Activated CD8-positive, alpha-beta T cell treated with anti-CD3 and anti-CD28 coated beads, Interleukin-2, amount 10 ng/mL, durations not matched to agents 7 days and 5 days (primary cell): ENCODE results near the gene CAPN5. TPM values are rescaled to one million over a fixed set of nuclear protein-coding genes. Genes with fewer than 3 reads are reported as not detected.

Experiments
- ATAC-seq: fragments of 150-1000 bp; cut with Tn5 transposase; one replicate; pipeline ENCODE4 v1.10.0; 2021; ENCODE audit warnings: moderate library complexity
- CTCF ChIA-PET: fragments of 350-600 bp; sonication (Branson Sonifier 250); formaldehyde crosslinking; loops from one replicate; lab custom pipeline; 2021; ENCODE audit warnings: antibody characterized with exemption; lab: Charles Lee
- POLR2A ChIA-PET: fragments of 350-600 bp; sonication (Branson Sonifier 250); formaldehyde crosslinking; loops from one replicate; lab custom pipeline; 2021; ENCODE audit warnings: antibody characterized with exemption; lab: Charles Lee
- DNase-seq: peaks from one replicate; pipeline ENCODE4 v3.0.0-alpha.2; 2020
- H3K27ac Mint-ChIP-seq: one replicate; pipeline ENCODE4 v1.8.0; 2021; ENCODE audit warnings: mild to moderate bottlenecking, mixed read lengths
- H3K27me3 Mint-ChIP-seq: one replicate; pipeline ENCODE4 v1.8.0; 2021; ENCODE audit warnings: low read depth, mixed read lengths
- H3K36me3 Mint-ChIP-seq: one replicate; pipeline ENCODE4 v1.8.0; 2021; ENCODE audit warnings: low read depth, mixed read lengths
- H3K4me1 Mint-ChIP-seq: one replicate; pipeline ENCODE4 v1.8.0; 2021; ENCODE audit warnings: low read depth, mixed read lengths
- H3K4me3 Mint-ChIP-seq: one replicate; pipeline ENCODE4 v1.8.0; 2021; ENCODE audit warnings: mild to moderate bottlenecking, mixed read lengths
- H3K9me3 Mint-ChIP-seq: one replicate; pipeline ENCODE4 v1.8.0; 2022; ENCODE audit warnings: mixed read lengths; ENCODE audit not compliant: insufficient read depth
- total RNA-seq, 2 experiments: library from RNA; stranded (reverse); gene quantifications; one replicate each; pipeline ENCODE4 v1.2.3, GENCODE V29; 2021

CAPN5 gene
- total RNA-seq, 2 experiments from 2014 or later: 1.0 to 1.4 TPM

DNA sequence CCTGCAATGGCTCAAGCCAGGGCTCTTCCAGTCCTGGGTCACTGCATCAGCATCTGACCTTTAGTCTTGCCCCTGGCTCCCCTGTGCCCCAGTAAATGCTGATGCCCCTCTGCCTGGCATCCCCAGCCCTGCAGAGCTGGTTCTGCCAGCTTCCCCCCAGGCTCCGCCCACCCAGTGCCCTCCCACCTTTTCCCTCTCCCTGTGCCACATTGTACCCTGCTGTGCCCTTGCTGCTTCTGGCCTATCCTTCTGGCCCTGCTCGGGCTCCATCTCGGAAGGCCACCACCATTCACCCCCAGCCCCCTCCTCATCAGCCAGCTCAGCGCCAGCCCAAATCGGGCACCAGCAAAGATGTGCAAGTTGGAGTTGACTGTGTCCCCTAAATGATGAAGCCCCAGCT, 7.4 kb downstream of the CAPN5 start:
- H3K9me3 Mint-ChIP-seq: no peaks in the 10 kb centered on the region
- H3K4me3 Mint-ChIP-seq: no peak overlapping the region
- peaks cover 23% of the 10 kb centered on the region for H3K27me3 Mint-ChIP-seq
- DNase-seq (no peak), ATAC-seq (no peak)
- no peaks in the 10 kb centered on the region for H3K36me3 Mint-ChIP-seq
- H3K4me1 Mint-ChIP-seq: peaks cover 25% of the 10 kb centered on the region
- CTCF ChIA-PET: interaction anchor here (0.9 to 2.1 kb wide), 3 partner anchors 27 to 154 kb away, joined by 3 to 5 read pairs (median 4); no protein-coding TSS in a partner anchor
- H3K27ac Mint-ChIP-seq: no peak overlapping the region
- POLR2A ChIA-PET: interaction anchor here (2.8 kb wide), 1 partner anchor 8 kb away, joined by 16 read pairs; no protein-coding TSS in a partner anchor

DNA sequence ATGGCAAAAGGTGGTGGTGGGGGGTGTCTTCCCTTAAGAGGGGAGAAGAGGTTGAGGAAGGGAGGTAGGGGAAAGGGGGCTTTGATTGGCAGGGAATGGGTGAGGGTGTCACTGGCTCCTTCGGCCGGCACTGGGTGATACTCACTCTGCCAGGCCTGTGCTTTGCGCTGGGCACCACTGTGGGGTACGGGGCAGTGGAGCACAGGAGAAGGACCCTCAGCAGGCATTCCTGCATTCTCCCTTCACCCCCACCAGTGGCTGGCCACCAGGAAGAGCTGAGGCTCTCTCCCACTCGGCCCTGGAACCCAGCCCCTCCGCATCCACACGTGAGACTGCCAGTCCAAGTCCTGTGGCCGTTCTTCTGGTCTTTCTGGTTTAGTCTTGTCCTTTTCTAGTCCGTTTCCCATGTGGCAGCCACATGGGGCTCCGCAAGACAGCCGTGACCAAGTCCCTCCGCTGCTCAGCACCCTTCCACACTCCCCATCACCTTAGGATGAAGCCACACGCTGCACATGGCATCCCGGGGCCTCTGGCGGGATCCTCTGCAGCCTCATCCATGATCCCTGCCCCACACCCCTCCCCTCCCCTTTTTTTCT, 8.0 kb downstream of the CAPN5 start:
- ATAC-seq: no peak
- H3K27ac Mint-ChIP-seq: no peak overlapping the region
- no peak for DNase-seq
- H3K9me3 Mint-ChIP-seq: no peaks in the 10 kb centered on the region
- H3K36me3 Mint-ChIP-seq: no peaks in the 10 kb centered on the region
- H3K4me1 Mint-ChIP-seq: peaks cover 26% of the 10 kb centered on the region
- POLR2A ChIA-PET: interaction anchor here (2.8 kb wide), 1 partner anchor 8 kb away, joined by 16 read pairs; no protein-coding TSS in a partner anchor
- H3K4me3 Mint-ChIP-seq: no peak overlapping the region
- CTCF ChIA-PET: interaction anchor here (0.9 kb wide), 1 partner anchor 155 kb away, joined by 3 read pairs; no protein-coding TSS in a partner anchor
- H3K27me3 Mint-ChIP-seq: peaks cover 22% of the 10 kb centered on the region

DNA sequence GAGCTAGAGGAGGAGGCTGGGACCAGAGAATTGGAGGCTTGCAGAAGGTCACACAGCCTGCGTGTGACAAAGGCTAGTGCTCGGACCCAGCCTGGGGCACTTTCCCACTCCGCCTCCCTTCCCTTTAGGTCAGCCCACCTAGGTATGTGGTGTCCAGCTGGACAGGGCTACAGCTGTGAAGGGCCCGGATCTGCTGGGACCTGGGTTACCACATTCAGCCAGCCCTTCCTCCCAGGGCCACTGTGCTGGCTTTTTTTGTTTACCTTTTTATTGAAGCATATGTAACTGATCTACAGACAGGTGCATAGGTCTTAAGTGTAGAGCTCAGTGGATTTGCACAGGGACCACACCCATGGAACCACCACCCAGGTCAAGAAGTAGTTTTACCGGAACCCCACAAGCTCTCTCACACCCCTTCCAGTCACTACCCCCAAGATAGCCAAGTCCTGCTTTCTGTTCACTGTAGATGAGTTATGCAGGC, 8.7 kb downstream of the CAPN5 start:
- ChIA-PET POLR2A (no interaction called here), CTCF (no interaction called here)
- no peaks in the 10 kb centered on the region for H3K9me3 Mint-ChIP-seq

DNA sequence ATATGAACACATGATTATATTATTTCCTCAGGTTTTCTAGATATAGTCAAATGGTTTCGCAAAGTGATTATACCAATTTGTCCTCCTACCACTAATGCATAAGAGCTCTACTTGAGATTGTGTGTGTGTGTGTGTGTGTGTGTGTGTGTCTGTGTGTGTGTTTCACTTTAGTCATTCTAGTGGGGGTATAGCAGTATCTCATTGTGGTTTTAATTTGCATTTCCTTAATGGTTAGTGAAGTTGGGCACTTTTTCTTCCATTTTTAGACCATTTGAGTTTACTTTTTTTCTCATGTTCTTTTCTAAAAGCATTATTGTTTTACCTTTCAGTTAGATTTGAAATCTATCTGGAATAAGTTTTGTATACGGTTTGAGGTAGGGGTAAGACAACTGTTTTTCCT, 12.9 kb downstream of the CAPN5 start:
- no peak overlapping the region for H3K4me3 Mint-ChIP-seq
- H3K4me1 Mint-ChIP-seq: peaks cover 32% of the 10 kb centered on the region
- no peaks in the 10 kb centered on the region for H3K36me3 Mint-ChIP-seq
- no peaks in the 10 kb centered on the region for H3K9me3 Mint-ChIP-seq
- CTCF ChIA-PET: interaction anchor here (1.7 kb wide), 1 partner anchor 11 kb away, joined by 13 read pairs; no protein-coding TSS in a partner anchor
- H3K27me3 Mint-ChIP-seq: peaks cover 15% of the 10 kb centered on the region
- no peak for ATAC-seq
- H3K27ac Mint-ChIP-seq: no peak overlapping the region
- no peak for DNase-seq
- POLR2A ChIA-PET: no interaction called here

More for the DNA sequence above, 8.7 kb downstream of the CAPN5 start:
- H3K27me3 Mint-ChIP-seq: peaks cover 21% of the 10 kb centered on the region
- no peak overlapping the region for H3K4me3 Mint-ChIP-seq
- ATAC-seq (no peak), DNase-seq (no peak)
- H3K36me3 Mint-ChIP-seq: no peaks in the 10 kb centered on the region
- H3K27ac Mint-ChIP-seq: no peak overlapping the region
- H3K4me1 Mint-ChIP-seq: peaks cover 33% of the 10 kb centered on the region

DNA sequence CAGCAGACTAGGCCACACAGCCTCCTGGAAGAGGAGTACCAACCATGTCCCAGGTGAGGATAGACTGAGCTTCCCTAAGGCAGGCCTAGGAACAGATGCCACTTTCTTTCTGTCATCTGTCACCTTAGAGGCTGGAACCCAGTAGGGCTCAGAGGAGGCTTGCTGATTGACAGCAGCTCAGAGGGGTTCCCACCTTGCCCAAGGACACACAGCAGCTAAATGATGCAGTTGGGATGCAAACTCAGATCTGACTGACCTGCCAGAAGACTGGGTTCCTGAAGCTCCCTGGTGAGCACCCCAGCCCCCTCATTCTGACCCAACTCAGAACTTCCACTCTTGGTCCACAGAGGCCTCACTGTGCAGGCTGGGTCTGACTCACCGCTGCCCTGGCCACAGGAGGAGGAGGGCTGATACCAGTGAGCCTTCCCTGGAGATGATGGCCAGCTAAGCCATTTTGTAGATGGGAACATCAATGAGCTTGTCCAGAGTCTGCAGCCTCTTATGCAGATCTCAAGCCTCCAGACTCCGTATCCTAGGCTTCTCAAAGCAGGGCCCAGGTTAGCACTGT, 14.0 kb downstream of the CAPN5 start:
- ChIA-PET POLR2A (no interaction called here), CTCF (interaction anchor here (1.7 kb wide), 1 partner anchor 10 kb away, joined by 13 read pairs; no protein-coding TSS in a partner anchor)
- Mint-ChIP-seq H3K27me3 (peaks cover 15% of the 10 kb centered on the region), H3K27ac (no peak overlapping the region), H3K36me3 (no peaks in the 10 kb centered on the region), H3K4me1 (peaks cover 32% of the 10 kb centered on the region), H3K4me3 (no peak overlapping the region), H3K9me3 (no peaks in the 10 kb centered on the region)
- DNase-seq (no peak), ATAC-seq (no peak)

DNA sequence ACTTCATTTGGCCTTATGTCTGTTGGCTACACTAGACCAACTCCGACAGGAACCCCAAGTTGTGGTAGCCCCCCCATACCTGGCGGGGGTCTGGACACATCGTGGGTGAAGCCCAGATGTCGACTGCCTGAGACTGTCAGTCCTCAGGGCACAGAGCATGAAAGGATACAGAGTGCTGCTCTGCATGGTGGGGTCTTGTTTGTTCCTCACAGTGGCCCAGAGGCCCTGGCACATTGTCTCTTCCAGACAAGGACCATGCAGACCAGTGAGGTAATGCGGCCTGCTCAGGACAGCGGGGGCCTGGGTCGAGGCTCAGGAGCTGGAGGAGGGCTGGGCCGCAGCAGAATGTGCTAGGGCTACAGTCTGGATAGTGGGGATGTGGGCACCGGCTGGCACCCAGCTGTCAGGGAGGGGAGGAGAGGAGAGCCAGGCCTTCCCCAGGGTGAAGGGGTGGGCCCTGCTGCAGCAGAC, 14.6 kb downstream of the CAPN5 start:
- no peaks in the 10 kb centered on the region for H3K9me3 Mint-ChIP-seq
- peaks cover 32% of the 10 kb centered on the region for H3K4me1 Mint-ChIP-seq
- no peaks in the 10 kb centered on the region for H3K36me3 Mint-ChIP-seq
- peak overlapping the region; percentile 56 for H3K27ac Mint-ChIP-seq
- POLR2A ChIA-PET: interaction anchor here (1.4 to 2.3 kb wide), 4 partner anchors 8 to 16 kb away, joined by 3 to 16 read pairs (median 9); no protein-coding TSS in a partner anchor
- CTCF ChIA-PET: interaction anchor here (0.9 to 2.5 kb wide), 5 partner anchors 10 to 162 kb away, joined by 4 to 32 read pairs (median 7); partner anchors contain the start of gene MYO7A
- DNase-seq: no peak
- peaks cover 13% of the 10 kb centered on the region for H3K27me3 Mint-ChIP-seq
- ATAC-seq: no peak
- no peak overlapping the region for H3K4me3 Mint-ChIP-seq

DNA sequence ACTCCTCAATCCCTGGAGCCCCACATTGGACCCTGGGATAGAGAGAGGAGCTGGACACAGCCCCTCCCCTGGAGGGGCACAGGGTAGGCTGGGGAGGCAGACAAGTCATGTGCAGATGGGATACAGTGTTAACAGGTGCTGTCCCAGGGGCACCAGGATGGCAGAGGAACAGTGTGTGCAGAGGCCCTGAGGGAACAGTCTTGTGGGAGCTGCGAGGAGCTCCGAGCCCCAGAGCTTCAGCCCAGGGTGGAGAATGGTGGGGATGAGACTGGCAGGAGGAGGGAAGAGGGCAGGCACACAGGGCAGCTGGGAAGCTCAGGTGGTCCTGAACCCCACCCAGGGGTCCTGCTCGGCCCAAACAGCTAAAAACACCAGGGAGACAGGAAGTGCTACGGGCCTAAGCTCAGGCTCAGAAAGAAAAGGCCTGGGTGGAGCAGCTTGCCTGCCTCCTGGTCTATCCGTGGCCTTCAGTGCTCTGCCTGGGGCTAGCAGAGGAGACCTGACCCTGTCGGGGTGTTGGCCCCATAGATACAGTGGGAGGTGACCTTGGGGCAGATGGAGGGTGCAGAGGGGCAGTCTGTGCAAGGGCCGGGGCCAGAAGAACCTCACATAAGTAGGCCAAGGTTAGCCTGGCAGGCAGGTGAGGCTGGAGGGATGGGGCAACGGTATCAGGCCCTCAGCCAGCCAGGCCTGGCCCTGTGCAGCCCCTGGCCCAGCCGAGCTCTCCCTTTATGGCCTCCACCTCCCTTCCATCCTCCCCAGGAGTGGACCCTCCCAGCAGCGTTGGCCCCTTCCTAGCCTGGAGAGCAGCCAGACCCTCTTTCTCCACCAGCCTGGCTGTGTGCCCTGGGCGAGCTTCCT, 15.4 kb downstream of the CAPN5 start:
- peak; percentile 41 for ATAC-seq
- peaks cover 10% of the 10 kb centered on the region for H3K27me3 Mint-ChIP-seq

DNA sequence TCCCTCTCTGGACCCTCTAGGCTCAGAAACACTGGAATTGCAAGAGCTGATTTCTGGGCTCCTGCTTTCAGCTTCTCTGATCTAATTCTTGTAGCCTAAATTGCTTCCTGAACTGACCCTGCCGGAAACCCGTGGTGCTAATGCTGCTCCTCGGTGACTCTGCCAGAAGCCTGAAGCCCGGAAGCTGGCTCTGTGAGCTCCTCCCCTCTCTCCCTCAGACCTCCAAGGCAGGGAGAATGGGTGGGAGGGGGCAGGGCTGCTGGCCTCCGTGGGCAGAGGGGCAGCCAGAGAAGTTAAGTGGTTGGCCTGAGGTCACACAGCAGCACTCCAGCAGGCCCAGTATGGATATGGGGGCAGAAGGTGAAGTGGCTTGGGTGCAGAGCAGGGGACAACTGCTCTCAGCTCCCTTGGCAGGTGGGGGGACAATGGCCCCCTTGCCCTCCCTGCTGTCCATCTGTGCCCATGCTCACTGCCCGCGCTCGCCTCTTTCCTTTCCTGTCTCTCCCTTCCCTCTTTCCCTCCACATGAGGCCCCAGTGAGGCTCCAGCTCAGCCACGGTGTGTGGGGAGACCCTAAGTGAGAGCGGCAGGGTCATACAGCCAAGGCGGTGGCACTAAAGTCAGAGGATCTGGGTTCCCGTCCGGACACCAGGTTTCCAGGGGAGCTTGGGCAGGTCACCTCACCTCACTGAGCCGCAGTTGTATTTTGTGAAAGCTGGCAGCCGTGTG, 16.2 kb downstream of the CAPN5 start:
- Mint-ChIP-seq H3K9me3 (no peaks in the 10 kb centered on the region), H3K27ac (peak overlapping the region; percentile 95), H3K4me3 (peak overlapping the region; percentile 71), H3K27me3 (peaks cover 6% of the 10 kb centered on the region), H3K4me1 (peaks cover 32% of the 10 kb centered on the region), H3K36me3 (no peaks in the 10 kb centered on the region)
- ATAC-seq: peak; percentile 95
- peak; percentile 82 for DNase-seq
- POLR2A ChIA-PET: interaction anchor here (0.8 to 2.3 kb wide), 7 partner anchors 9 to 162 kb away, joined by 3 to 16 read pairs (median 4); no protein-coding TSS in a partner anchor
- CTCF ChIA-PET: interaction anchor here (0.7 to 2.5 kb wide), 13 partner anchors 8 to 1481 kb away, joined by 3 to 32 read pairs (median 3); partner anchors contain the start of genes CAPN5 and MYO7A

More for the DNA sequence above, 15.4 kb downstream of the CAPN5 start:
- ChIA-PET POLR2A (interaction anchor here (1.0 to 2.3 kb wide), 7 partner anchors 9 to 162 kb away, joined by 3 to 16 read pairs (median 4); no protein-coding TSS in a partner anchor), CTCF (interaction anchor here (0.7 to 2.5 kb wide), 13 partner anchors 9 to 283 kb away, joined by 3 to 32 read pairs (median 3); partner anchors contain the start of genes CAPN5 and MYO7A)
- DNase-seq: no peak
- H3K4me1 Mint-ChIP-seq: peaks cover 32% of the 10 kb centered on the region
- no peaks in the 10 kb centered on the region for H3K36me3 Mint-ChIP-seq
- no peaks in the 10 kb centered on the region for H3K9me3 Mint-ChIP-seq
- peak overlapping the region; percentile 95 for H3K27ac Mint-ChIP-seq
- H3K4me3 Mint-ChIP-seq: peak overlapping the region; percentile 71

DNA sequence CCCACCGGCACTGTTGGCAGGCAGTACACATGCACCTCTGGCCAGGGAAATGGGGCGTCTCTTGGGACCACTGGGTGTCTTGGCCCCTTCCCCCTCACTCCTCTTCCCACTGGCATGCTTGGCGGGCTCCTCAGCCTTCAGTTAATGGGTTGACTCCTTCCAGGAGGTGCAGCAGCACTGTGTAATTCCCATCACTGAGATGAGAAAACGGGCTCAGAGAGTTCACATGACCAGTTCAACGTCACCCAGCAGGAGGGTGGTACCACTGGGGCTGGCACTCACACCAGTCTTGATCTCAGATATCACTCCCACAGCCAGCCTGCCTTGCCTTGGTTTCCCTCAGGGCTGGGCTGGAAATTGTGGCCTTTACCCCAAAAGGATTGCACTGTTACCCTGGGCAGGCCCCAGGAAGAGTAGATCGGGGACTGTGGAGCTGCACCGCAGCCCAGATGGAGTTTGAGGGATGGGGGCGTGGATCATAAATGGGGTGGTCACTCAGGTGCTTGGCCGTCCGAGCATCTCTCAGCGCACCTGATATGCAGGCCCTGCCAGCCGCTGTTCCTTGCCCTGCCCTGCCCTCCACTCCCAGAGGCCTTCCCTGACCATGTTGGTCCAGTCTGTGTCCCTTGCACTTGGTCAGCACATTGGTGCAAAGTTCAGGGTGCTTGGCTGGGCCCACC, 16.9 kb downstream of the CAPN5 start:
- no peak for ATAC-seq
- no peak for DNase-seq
- no peaks in the 10 kb centered on the region for H3K9me3 Mint-ChIP-seq
- H3K27me3 Mint-ChIP-seq: peaks cover 1% of the 10 kb centered on the region
- peak overlapping the region; percentile 95 for H3K27ac Mint-ChIP-seq
- H3K4me1 Mint-ChIP-seq: peaks cover 32% of the 10 kb centered on the region
- ChIA-PET CTCF (interaction anchor here (0.7 to 2.5 kb wide), 3 partner anchors 7 to 1480 kb away, joined by 3 to 32 read pairs (median 19); no protein-coding TSS in a partner anchor), POLR2A (interaction anchor here (0.8 to 2.3 kb wide), 3 partner anchors 8 to 25 kb away, joined by 3 to 16 read pairs (median 12); no protein-coding TSS in a partner anchor)
- H3K36me3 Mint-ChIP-seq: no peaks in the 10 kb centered on the region
- H3K4me3 Mint-ChIP-seq: no peak overlapping the region

DNA sequence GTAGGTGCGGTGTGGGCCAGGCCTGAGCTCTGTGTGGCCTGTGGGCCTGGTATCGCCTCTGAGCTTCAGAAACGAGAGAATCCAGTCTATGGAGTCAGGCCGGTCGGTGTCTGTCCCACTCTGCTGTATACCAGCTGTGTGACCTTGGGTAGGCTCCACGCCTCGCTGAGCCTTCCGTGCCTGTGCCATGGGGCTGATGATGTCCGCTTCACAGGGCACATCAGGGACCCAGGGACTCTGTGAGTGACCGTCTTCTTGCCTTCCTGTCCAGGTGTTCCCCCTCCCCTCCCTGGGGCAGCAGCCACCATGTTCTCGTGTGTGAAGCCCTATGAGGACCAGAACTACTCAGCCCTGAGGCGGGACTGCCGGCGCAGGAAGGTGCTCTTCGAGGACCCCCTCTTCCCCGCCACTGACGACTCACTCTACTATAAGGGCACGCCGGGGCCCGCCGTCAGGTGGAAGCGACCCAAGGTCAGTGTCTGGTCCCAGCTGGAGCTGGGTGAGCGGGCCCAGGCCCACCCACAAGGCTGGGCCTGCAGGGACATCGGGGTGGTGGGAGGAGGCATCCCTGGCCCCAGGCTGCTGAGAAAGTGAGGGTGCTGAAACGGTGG, 17.9 kb downstream of the CAPN5 start:
- DNase-seq (no peak), ATAC-seq (no peak)
- Mint-ChIP-seq H3K27me3 (no peaks in the 10 kb centered on the region), H3K4me3 (no peak overlapping the region), H3K9me3 (no peaks in the 10 kb centered on the region), H3K36me3 (no peaks in the 10 kb centered on the region), H3K4me1 (peaks cover 30% of the 10 kb centered on the region), H3K27ac (peak overlapping the region; percentile 26)
- ChIA-PET CTCF (no interaction called here), POLR2A (no interaction called here)
